Amniotic epithelial cell (primary cell): ENCODE measurements around the gene LRRC32.
"Not testable (repeated sequence)": the region's sequence is repeated elsewhere in the genome, so short reads cannot be mapped to it uniquely, and the experiment has no call there.

ENCODE experiments used
- DNase-seq: peaks from one replicate; pipeline ENCODE4 v3.0.0-alpha.2; 2010; ENCODE audit warnings: low read depth

Gene LRRC32

DNA sequence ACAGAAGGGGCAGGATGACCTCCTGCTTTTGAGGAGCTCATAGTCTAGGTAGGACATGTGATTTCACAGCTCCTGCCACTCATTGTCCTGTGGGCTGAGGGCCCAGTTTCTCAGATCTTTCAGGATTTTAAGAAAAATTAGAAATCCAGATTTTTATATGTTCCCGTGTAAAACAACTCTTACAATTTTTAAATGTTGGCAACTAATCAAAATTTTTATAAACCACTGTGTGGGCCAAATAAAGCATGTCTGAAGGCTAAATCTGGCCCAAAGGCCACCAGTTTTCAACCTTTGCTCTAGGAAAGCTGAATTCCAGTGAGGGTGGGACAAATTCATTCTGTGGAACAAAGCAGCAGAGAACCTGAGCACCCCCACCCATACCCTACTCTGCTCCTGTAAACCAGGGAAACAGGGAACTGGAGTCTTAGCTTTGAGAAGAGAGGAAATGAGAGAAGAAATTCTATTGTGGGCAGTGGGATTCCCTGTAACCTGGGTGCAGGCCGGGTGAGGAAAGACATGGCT lies 20.6 kb downstream of the LRRC32 start:
- no peak for DNase-seq

DNA sequence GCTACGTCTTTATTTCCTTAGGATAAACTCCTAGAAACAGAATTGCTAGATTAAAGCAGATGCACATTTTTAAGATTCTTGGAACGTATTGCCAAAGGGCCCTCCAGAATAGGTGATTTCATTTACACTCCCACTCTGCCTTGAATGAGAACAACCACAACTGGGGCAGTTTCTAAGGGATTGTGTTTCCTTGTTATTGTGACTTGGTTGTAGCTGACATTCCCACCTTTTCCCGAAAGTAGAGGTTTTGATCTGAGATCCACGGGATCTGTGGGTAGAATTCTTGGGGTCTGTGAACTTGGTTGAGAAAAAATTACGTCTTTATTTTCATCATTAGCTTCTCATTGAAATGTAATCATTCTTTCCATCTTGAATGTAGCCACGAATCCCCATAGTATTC lies 21.5 kb downstream of the LRRC32 start:
- DNase-seq = peak; percentile 33

DNA sequence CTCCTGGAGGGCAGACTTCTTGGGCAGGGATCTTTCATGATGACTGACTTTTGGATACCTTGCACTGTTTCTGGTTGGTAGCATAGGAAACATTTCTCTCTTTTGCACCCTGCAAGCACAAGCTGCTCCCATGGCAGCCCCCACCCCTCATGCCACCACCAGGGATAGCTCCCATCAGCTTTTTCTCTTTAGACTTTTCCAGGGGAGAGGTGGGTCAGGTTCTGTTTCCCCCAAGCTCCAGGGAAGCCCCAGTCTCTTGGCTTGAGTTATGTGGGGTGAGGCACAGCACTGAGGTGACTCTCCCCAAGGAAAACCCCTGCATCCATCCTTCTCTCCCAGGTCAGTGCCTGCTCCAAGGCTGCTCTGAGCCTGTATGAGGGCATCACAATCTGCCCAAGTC lies 22.5 kb downstream of the LRRC32 start:
- DNase-seq = no peak

DNA sequence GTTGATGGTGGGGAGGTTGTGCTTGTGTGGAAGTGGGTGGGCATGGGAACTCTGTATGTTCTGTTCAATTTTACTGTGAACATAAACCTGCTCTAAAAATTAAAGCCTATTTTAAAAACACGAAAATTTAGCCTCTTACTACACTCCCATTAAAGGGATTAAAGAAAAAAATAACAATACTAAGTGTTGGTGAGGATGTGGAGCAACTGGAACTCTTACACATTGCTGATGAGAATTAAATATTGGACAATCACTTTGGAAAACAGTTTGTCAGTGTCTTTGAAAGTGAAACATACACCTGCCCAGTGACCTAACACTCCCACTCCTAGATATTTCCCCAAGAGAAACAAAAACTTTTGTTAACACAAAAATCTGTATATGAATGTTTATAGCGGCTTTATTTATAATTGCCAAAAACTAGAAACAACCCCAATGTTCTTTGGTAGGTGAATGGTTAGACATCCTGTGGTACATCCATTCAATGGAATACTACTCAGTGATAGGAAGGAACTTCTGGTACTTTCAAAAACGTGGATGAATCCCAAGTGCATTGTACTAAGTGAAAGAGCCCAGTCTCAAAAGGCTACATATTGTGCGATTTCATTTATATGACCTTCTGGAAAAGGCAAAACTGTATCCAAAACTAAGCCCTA lies 23.5 kb downstream of the LRRC32 start:
- no peak for DNase-seq

DNA sequence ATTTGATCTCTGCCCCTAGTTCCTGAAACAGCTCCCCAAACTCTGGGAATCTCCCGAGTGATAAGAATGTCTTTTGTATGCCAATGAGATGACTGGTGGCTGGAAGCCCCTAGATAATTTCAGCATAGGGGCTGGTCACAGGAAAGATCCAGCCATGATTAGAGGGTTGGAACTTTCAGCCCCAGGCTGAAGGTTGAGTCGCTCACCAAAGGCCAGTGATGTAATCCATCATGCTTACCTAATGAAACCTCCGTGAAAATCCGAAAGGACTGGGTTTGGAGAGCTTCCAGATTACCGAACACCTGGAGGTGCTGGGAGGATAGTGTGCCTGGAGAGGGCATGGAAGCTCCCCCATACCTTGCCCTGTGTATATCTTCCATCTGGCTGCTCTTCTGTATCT lies 26.0 kb downstream of the LRRC32 start:
- no peak for DNase-seq

DNA sequence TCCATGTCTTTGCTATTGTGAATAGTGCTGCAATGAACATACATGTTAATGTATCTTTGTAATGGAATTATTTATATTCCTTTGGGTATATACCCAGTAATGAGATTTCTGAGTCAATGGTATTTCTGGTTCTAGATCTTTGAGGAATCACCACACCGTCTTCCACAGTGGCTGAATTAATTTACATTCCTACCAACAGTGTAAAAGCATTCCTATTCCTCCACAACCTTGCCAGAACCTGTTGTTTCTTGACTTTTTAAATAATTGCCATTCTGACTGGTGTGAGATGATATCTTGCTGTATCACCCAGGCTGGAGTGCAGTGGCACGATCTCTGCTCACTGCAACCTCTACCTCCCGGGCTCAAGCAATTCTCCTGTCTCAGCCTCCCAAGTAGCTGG lies 26.8 kb downstream of the LRRC32 start:
- DNase-seq = not testable (repeated sequence)

DNA sequence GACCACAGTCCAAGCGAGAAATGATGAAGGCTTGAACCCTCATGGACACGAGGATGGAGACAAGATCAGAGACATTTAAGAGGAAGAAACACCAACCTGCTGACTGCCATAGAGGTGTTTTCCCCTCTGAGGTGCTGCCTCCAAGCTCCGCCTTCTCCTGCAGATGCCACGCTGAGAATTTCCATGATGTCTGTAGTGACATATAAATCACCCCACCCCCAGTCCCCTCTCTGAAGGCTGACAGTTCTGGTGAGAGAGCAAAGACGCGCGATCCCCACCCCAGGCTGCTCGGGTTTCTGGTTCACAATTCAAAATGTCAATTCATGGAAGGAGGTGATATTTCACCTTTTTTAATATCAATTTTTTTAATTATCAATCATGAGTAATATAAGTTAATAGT lies 28.2 kb downstream of the LRRC32 start:
- DNase-seq = no peak

DNA sequence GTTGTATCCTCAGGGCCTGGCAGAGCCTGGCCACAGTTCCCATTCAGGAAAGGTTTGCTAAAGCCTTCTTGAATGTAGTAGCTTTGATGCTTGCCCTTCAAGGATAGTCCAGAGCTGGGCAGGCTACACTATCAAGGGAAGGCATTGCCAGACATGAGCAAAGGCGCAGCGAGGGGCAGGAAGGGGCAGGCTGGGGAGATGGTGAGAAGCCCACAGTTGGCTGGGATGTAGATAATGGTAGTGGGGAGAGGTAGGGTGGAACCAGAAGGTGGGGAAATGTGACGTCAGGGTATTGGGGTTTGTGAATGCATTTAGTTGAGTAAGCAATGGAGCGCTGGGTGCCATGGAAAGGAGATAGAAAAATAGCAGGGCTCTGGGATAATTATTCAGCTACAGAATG lies 28.6 kb downstream of the LRRC32 start:
- DNase-seq = no peak

DNA sequence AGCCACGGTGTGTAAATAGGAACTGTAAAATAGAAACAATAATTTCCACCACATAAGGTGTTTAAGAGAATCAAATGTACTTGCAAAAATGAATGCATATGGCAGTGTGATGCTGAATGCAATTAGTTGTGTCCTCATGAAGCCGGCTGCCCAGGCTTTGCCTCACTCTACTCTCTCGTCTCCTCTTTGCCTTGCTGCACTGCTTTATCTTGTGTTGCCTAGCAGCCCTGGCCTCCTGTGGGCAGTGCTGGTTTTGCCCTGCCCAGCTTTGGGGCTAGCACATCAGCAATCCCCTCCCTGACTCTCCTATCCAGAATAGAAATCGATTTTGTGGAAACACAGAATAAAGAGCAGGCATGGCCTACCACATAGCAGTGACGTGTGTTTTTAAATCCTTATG lies 30.0 kb downstream of the LRRC32 start:
- DNase-seq = no peak

DNA sequence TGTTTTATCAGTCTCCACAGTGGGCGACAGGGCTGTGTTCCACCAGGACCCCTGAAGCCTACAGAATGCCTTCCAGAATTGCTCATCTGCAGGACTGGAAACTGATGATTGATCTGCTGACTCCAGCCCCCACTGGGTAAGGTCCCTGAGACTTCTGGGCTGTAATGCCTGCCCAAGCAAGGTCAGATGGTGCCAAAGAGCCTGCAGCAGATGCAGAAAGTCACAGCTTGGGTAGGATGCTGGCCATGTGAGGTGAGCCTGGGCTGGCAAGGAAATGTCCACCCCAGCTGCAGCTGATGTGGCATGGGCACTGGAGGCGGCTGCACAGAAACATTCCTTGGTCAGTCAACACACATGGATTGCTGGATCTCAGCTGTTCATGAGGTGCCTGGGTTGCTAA lies 30.9 kb downstream of the LRRC32 start:
- DNase-seq = no peak

DNA sequence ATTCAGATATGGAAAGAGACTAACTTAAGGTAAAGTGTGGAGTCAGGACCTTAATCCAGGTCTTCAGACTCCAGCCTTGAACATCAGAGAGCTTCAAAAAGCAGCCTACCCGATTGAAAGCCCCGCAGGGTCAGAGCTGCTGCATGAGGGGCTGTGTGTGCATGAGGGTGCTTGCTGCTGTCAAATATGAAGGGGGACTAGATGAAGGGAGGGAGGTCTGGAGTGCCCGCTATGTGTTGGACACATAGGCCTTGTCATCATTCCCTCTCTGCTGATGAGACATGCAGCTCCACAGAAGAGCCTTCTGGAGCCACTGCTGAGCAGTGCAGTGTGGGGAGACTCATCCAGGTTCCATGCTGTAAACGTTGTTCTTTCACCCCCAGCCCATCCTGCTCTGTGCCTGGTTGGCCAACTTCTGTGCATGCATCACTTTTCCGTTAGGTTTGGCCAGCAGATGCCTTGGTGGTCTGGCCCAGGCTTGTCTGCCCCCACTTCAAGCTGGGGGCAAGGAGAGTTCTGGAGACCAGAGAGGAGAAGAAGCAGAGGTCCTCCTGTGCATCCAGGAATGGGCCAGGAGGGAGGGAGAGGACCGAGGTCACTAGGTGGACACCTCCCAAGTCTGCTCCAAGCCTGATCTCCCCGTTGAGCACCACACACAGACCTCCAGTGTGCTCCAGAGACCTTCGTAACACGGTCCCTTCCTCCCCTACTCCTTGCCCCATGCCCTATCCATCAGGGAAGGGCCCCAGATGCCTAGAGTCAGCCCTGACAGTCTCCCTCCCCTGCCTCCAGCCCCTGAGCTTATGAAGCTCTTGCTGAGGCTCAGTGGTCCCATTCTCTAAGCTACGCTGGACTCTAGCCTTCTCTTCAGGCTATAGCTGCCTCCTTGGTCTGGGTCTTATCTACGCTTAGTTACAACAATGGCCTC lies 32.0 kb downstream of the LRRC32 start:
- DNase-seq = no peak

DNA sequence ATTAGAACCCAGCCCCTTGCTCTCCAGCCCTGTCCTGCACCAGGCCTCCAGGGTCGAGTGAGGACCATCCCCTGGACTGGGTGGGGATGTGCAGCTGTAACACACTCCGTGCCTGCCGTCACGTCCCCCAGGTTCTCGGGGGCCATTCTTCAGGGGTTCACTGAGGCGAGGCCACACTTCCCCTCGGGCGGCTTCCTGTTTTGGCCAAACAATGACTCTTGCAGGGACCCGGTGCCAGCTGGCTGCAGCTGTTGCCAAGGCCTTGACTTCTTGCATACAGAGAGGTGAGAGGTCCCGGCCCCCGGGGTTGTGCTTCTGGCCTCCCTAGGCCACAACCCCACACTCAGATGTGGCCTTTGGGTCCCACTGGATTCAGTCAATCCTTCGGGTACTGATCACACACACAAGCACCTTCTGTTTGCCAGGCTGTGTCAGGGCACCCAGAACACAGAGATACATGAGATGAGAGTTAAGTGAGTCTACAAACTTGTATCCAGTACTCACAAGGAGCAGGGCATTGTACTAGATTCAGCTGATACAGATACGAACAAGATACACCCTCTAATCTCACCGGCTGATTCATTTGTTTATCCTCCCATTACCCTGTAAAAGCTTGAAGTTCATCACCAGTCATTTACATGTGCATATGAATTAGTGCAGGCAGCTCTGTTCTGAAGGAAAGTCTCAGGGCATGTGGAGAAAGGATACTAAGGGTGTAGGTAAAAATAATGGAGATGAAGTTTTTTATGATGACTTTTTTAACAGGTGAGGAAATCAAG lies 32.9 kb downstream of the LRRC32 start:
- DNase-seq = peak; percentile 39

DNA sequence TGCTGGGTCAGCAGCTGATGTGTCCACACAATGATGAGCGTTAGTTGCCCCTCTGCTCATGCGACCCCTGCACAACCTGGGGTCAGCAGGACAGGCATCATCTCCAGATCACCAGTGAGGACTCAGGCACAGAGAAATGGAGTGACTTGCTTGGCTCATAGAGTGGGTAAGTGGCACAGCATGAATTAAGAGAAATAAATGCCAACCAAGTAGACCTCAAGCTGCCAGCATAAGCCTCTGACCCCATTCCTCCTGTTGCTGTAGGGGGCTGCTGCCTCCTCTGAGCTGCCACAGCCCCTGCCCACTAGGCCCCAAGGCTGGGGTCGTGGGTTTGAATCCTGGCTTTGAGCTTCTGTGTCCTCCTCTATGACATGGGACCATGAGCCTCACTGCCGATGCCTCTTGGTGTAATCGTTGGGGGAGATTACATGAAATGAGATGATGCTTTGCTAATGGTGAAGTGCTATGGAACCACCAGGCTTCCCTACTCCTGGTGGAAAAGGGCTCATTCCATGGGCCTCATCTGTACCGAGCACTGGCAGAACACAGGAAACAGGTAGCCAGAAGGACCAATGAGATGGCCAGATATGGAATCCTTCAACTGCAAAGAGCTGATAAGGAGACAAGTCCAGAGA lies 33.6 kb downstream of the LRRC32 start:
- no peak for DNase-seq

DNA sequence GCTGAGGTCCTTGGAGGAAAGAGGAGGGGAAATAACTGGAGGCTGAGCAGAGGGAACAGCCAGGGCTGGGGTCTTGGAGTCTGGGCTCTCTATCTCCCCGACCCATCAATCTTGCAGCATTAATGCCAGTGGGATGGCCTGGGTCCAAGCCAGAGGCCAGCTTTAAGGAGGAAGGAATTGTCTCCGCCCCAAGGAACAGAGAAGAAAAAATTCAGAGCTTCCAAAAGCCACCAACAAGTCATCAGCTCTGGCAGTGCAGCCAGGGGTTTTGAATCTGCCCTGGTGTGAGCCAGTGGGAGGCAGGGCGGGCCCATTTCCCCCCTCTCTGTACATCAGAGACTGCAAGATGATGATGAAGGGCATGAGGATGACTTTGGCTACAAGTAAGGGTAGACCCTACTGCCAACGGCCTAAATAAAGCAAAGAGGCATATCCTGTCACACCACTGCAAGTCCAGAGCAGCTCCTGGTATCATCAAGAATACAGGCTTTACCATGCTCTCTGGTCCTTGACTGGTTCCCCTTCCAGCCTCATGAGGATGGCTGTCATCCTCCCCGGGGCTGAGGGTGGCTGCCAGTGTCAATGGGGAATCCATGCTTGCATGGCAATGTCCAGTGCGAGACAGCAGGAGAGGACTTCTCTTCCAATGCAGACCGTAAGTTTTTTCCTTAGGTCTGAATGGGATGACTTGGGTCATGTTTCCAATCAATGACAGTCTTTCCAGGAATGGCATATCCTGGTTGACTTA lies 34.4 kb downstream of the LRRC32 start:
- DNase-seq = no peak

DNA sequence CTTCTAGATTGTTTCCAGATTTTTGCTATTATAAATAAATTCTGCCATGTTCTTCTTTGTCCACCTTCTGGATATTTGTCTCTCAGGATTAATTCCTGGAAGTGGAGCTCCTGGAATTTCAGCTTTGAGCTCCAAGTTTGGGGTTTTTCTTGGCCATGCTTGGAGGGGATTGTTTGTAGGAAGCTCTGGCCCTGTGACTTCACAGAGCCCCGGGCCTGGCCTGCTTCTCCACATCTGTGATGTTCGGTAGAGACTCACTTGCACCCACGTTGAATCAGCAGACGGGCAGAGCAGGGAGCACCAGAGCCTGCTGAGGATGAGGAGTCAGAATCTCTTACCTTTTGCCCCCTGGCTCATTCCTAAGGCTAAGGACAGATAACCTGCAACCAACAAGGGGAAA lies 35.7 kb downstream of the LRRC32 start:
- no peak for DNase-seq

DNA sequence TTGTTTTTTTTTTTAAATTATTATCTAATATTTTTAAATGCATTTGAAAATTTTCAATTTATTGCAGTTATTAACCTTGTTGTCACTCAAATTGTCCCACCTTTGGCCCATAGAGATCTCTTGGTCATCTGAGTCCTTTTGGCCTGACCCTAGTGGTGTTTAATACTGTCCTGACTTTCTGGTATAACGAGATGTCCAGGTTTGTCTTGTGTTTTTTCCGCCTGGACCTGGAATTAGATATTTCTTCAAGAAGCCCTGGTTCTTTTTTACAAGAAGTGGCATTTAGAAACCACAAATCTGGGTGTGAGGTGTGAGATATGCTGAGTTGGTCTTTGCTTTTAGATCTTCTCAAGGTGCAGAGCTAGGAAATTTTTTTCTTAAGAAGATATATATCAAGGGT lies 38.1 kb downstream of the LRRC32 start:
- DNase-seq = no peak

DNA sequence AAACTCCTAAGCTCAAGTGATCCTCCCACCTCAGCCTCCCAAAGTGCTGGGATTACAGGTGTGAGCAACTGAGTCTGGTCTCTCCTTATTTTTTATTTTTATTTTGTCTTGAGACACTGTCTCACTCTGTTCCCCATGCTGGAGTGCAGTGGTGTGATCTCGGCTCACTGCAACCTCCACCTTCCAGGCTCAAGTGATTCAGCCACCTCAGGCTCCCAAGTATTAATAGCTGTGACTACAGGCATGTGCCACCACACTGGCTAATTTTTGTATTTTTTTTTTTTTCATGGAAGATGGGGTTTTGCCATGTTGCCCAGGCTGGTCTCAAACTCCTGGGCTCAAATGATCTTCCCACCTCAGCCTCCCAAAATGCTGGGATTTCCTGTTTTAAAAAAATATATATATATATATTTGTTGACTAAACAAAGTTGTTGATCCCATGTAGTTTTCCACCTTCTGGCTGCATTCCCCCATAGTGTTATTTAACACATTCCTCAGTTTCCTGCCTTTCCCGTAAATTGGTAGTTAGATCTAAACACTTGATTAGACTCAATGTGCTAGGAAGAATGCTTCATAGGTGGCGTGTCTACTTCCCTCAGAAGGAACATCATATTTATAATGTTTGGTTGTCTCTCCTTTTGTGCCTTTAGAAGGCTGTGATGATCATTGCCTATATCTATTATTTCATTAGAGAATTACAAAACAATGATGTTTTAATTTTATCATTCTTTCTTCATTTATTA lies 38.8 kb downstream of the LRRC32 start:
- no peak for DNase-seq

DNA sequence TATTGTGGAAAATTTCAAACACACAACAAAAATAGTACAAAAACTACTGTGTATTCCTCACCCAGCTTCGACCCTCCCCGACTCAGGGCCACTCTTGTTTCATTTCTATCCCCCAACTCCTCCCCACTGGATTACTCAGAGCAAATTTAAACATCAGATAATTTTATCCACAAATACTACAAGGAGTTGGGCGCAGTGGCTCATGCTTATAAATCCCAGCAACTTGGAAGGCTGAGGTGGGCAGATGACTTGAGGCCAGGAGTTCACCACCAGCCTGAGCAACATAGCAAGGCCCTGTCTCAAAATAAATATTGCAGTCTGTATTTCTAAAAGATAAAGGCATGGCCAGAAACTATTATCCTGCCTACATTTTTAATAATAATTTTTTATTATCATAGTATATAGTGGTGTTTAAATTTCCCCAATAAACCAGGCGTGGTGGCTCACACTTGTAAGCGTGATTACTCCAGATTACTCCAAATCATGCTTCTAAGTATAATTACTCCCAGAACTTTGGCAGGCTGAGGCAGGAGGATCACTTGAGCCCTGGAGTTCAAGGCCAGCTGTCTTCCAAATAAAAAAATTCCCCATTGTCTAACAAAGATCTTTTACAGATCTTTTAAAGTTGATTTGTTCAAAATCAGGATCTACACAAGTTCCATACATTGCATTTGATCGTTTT lies 39.8 kb downstream of the LRRC32 start:
- DNase-seq = peak; percentile 45

DNA sequence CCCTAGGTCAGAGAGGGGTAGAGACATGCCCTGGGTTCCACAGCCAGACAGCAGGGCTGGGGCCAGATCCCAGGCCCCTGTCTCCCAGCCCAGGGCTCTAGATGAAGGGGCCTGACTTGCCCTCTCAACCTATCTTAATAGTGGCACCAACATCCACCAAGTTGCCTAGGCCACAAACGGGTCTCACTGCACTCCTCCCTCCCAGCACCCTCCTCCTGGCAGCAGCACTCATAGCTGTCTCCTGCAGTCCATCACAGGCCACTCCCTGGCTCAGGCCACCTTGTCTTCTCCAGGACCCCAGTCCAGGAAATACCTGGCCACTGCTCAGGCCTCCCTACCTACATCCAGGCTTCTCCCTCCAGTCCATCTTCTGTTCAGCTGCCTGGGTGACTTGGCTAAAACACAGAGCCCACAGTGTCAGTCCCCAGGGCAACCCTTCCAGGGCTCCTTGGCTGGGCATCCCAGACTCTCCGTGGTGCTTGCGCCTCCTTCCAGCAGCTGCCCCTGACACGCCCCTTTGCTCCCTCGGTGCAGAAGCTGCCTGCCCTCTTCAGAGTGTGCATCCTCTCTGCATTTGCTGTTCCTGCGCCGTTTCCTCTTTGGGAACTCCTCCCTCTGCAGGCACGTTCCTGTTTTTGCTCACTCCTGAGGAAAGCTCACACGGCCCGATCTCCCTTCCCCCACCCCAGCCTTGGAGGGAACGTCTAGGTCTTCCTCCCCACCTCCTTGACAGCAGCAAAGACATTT lies 40.5 kb downstream of the LRRC32 start:
- DNase-seq = peak; percentile 77
